HCT116 (cell line): ENCODE results near the gene GDNF. TPM values are rescaled to one million over a fixed set of nuclear protein-coding genes. Genes with fewer than 3 reads are reported as not detected.

Experiments
- ATAC-seq: fragments of 200-7000 bp; cut with Tn5 transposase; 2 replicates; pipeline ENCODE4 v1.9.1; 2020; ENCODE audit warnings: mild to moderate bottlenecking, moderate library complexity
- BruUV-seq: library from RNA; stranded (reverse); fragments of 400-500 nt; replicated peaks from 2 replicates; lab custom pipeline; 2021; lab: Mats Ljungman, UMichigan
- CTCF ChIA-PET: fragments of 300-600 bp; sonication (Branson Sonifier 250); formaldehyde crosslinking; loops from one replicate; lab custom pipeline; 2021; ENCODE audit warnings: antibody characterized with exemption; lab: Charles Lee
- POLR2A ChIA-PET: fragments of 300-600, 350-600 bp; sonication (Branson Sonifier 250); formaldehyde crosslinking; loops from one replicate; lab custom pipeline; 2021; ENCODE audit warnings: antibody characterized with exemption; lab: Charles Lee
- RAD21 ChIA-PET, 2 experiments: fragments of 300-600 bp; sonication (Branson Sonifier 250); formaldehyde crosslinking; loops; one replicate each; lab custom pipeline; 2023; ENCODE audit warnings: low total read pairs in 2 of 2; ENCODE audit not compliant: uncharacterized antibody in 2 of 2, unreplicated experiment in 2 of 2, low non-redundant PET in 1 of 2; lab: Charles Lee
- DNase-seq: peaks from one replicate; pipeline ENCODE4 v3.0.0-alpha.2; 2010; ENCODE audit warnings: low read depth, low spot score
- H2AFZ ChIP-seq: fragments of 200-600 bp; shearing (Covaris generic), sonication (generic); 2 replicates; pipeline ENCODE4 v1.6.1; 2017; ENCODE audit warnings: low read depth, mixed run types, mixed read lengths, antibody characterized with exemption, low read length; ENCODE audit not compliant: poor library complexity, severe bottlenecking
- H3K27ac ChIP-seq: 2 replicates; pipeline ENCODE4 v1.5.1; 2012; ENCODE audit warnings: low read depth, low read length
- H3K27me3 ChIP-seq: fragments of 200-600 bp; sonication (generic); 2 replicates; pipeline ENCODE4 v1.6.1; 2016; ENCODE audit warnings: mixed run types, low read length, mixed read lengths; ENCODE audit not compliant: insufficient read depth
- H3K36me3 ChIP-seq, 2 experiments: fragments of 200-500 bp in 1 of 2; fragments of 200-600 bp in 1 of 2; sonication (Bioruptor generic) in 1 of 2; sonication (generic) in 1 of 2; 2 replicates each; pipeline versions ENCODE4 v1.5.1 to v1.6.1; 2014 to 2016; ENCODE audit warnings: low read length in 2 of 2, inconsistent platforms in 1 of 2, mixed read lengths in 1 of 2, mixed run types in 1 of 2; ENCODE audit not compliant: insufficient read depth in 2 of 2, control insufficient read depth in 1 of 2
- H3K4me1 ChIP-seq, 2 experiments: fragments of 200-600 bp in 1 of 2; sonication (generic) in 1 of 2; 2 replicates each; pipeline versions ENCODE4 v1.5.1 to v1.6.1; 2012 to 2017; ENCODE audit warnings: low read length in 2 of 2, inconsistent platforms in 1 of 2, mild to moderate bottlenecking in 1 of 2, mixed read lengths in 1 of 2, mixed run types in 1 of 2, moderate library complexity in 1 of 2; ENCODE audit not compliant: insufficient read depth in 2 of 2, control insufficient read depth in 1 of 2
- H3K4me2 ChIP-seq: fragments of 200-600 bp; sonication (generic); 2 replicates; pipeline ENCODE4 v1.6.1; 2017; ENCODE audit warnings: mixed run types, low read length, mixed read lengths
- H3K4me3 ChIP-seq, 2 experiments: fragments of 200-600 bp in 1 of 2; sonication (generic) in 1 of 2; replicated peaks in 1 of 2; 2 replicates each; pipeline ENCODE4 v1.5.1; 2011 to 2016; ENCODE audit warnings: low read length in 2 of 2, control low read depth in 1 of 2, low read depth in 1 of 2, mild to moderate bottlenecking in 1 of 2, mixed read lengths in 1 of 2, mixed run types in 1 of 2
- H3K79me2 ChIP-seq: fragments of 200-600 bp; sonication (generic); 2 replicates; pipeline ENCODE4 v1.6.1; 2017; ENCODE audit warnings: mild to moderate bottlenecking, mixed run types, low read length, moderate library complexity, mixed read lengths; ENCODE audit not compliant: insufficient read depth
- H3K9ac ChIP-seq: fragments of 200-600 bp; sonication (generic); 2 replicates; pipeline ENCODE4 v1.6.1; 2016; ENCODE audit warnings: low read length, mixed read lengths
- H3K9me2 ChIP-seq: fragments of 200-600 bp; sonication (generic), shearing (Covaris generic); 2 replicates; pipeline ENCODE4 v1.6.1; 2017; ENCODE audit warnings: mixed run types, mild to moderate bottlenecking, moderate library complexity; ENCODE audit not compliant: insufficient read depth
- H3K9me3 ChIP-seq, 2 experiments: fragments of 200-500 bp in 1 of 2; fragments of 200-600 bp in 1 of 2; sonication (Bioruptor generic) in 1 of 2; sonication (generic) in 1 of 2; 2 replicates each; pipeline ENCODE4 v1.6.1; 2014 to 2017; ENCODE audit warnings: low read length in 2 of 2, mixed read lengths in 2 of 2, inconsistent platforms in 1 of 2, low read depth in 1 of 2, mild to moderate bottlenecking in 1 of 2, mixed run types in 1 of 2, moderate library complexity in 1 of 2; ENCODE audit not compliant: control insufficient read depth in 1 of 2, insufficient read depth in 1 of 2
- H4K20me1 ChIP-seq: fragments of 200-600 bp; sonication (generic), shearing (Covaris generic); 2 replicates; pipeline ENCODE4 v1.6.1; 2017; ENCODE audit warnings: mixed run types, mild to moderate bottlenecking, moderate library complexity; ENCODE audit not compliant: insufficient read depth
- EGR1 ChIP-seq: IDR thresholded peaks from 2 replicates; pipeline ENCODE4 v1.6.1; 2012; ENCODE audit warnings: low read depth
- ELF1 ChIP-seq: IDR thresholded peaks from 2 replicates; pipeline ENCODE4 v1.6.1; 2012; ENCODE audit warnings: low read depth, borderline replicate concordance
- JUND ChIP-seq: IDR thresholded peaks from 2 replicates; pipeline ENCODE4 v1.6.1; 2012
- POLR2A ChIP-seq: IDR thresholded peaks from 2 replicates; pipeline ENCODE4 v1.7.0; 2011; ENCODE audit warnings: borderline replicate concordance; ENCODE audit not compliant: insufficient read depth, insufficient read length; ENCODE audit errors: extremely low read depth
- RAD21 ChIP-seq: IDR thresholded peaks from 2 replicates; pipeline ENCODE4 v1.6.1; 2012; ENCODE audit warnings: low read depth, mild to moderate bottlenecking
- SP1 ChIP-seq: IDR thresholded peaks from 2 replicates; pipeline ENCODE4 v1.6.1; 2012; ENCODE audit warnings: low read depth
- YY1 ChIP-seq: IDR thresholded peaks from 2 replicates; pipeline ENCODE4 v1.6.1; 2011; ENCODE audit warnings: low read length, low read depth, moderate library complexity, mild to moderate bottlenecking; ENCODE audit not compliant: insufficient replicate concordance; ENCODE audit errors: extremely low read depth
- ZFX ChIP-seq: fragments of 450-650 bp; IDR thresholded peaks from 2 replicates; pipeline ENCODE4 v1.6.1; 2017
- intact Hi-C: fragments of 100-400 bp; cut with micrococcal nuclease; formaldehyde crosslinking; loops from 2 replicates; pipeline ENCODE4 v1.10.0; 2022
- total RNA-seq: library from RNA; stranded (reverse); gene quantifications from one replicate; pipeline ENCODE4 v1.2.1, GENCODE V29; 2021; ENCODE audit not compliant: unreplicated experiment
- TF ChIP-seq, protein P1 (sequence below): IDR thresholded peaks from 2 replicates; pipeline ENCODE4 v1.6.1; 2012; ENCODE audit warnings: low read depth
- TF ChIP-seq, protein P2 (sequence below): IDR thresholded peaks from 2 replicates; pipeline ENCODE4 v1.6.1; 2012
- TF ChIP-seq, protein P3 (sequence below): IDR thresholded peaks from 2 replicates; pipeline ENCODE4 v1.6.1; 2012

Gene GDNF
- total RNA-seq, 1 experiment from 2014 or later, result not detected

DNA sequence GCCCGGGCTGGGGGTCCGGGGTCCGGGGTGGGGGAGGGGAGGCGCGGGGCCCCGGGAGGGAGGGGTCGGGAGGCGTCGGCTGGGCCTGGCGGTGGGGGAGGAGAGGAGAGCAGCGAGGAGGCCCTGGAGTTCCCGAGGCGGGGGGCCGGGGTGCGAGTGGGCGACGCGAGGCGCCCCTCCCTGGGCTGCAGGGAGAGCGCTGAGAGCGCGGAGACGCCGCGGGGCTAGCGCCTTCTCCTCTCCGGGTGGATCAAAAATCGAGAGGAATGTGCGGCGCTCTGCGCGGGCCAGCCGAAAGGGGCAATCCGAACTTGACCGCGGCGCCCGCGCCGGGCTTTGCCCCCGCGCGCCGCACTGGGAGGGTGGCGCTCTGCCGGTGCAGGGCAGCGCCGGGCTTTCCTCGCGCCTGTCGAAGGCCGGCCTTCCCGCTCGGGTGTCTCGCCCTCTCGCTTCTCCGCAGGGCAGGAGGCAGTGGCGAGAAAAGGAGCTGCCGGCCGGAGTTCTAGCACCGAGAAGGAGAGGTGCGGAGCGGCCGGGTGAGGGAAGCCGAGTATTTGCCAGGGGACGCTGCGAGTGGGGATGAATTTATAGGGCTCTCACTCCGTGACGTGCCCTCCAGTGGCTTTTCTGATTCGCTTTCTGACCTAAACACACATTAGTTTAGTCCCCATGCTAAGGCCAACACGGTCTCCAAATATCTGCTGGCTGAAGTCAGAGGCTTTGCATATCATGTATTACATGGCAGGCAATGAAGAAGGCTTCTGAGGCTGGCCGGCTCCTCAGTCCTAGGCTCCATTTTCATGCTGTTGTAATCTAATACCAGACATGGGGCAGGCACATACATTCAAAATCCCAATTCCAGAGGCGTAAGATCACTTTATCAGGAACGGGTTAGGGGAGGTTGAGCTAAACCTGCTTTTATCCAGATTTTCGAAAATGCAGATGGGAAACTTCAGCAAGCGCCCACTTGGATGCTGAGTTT, 503 bp upstream of the GDNF start:
- TF ChIP-seq, protein P1, sequence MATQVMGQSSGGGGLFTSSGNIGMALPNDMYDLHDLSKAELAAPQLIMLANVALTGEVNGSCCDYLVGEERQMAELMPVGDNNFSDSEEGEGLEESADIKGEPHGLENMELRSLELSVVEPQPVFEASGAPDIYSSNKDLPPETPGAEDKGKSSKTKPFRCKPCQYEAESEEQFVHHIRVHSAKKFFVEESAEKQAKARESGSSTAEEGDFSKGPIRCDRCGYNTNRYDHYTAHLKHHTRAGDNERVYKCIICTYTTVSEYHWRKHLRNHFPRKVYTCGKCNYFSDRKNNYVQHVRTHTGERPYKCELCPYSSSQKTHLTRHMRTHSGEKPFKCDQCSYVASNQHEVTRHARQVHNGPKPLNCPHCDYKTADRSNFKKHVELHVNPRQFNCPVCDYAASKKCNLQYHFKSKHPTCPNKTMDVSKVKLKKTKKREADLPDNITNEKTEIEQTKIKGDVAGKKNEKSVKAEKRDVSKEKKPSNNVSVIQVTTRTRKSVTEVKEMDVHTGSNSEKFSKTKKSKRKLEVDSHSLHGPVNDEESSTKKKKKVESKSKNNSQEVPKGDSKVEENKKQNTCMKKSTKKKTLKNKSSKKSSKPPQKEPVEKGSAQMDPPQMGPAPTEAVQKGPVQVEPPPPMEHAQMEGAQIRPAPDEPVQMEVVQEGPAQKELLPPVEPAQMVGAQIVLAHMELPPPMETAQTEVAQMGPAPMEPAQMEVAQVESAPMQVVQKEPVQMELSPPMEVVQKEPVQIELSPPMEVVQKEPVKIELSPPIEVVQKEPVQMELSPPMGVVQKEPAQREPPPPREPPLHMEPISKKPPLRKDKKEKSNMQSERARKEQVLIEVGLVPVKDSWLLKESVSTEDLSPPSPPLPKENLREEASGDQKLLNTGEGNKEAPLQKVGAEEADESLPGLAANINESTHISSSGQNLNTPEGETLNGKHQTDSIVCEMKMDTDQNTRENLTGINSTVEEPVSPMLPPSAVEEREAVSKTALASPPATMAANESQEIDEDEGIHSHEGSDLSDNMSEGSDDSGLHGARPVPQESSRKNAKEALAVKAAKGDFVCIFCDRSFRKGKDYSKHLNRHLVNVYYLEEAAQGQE, result no peak
- no peak for TF ChIP-seq SP1
- no peak for TF ChIP-seq RAD21
- no peak for TF ChIP-seq EGR1
- TF ChIP-seq, protein P2, sequence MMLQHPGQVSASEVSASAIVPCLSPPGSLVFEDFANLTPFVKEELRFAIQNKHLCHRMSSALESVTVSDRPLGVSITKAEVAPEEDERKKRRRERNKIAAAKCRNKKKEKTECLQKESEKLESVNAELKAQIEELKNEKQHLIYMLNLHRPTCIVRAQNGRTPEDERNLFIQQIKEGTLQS, result no peak
- TF ChIP-seq YY1, result no peak
- TF ChIP-seq POLR2A, result no peak
- TF ChIP-seq ELF1, result no peak
- no peak for TF ChIP-seq JUND
- TF ChIP-seq, protein P3, sequence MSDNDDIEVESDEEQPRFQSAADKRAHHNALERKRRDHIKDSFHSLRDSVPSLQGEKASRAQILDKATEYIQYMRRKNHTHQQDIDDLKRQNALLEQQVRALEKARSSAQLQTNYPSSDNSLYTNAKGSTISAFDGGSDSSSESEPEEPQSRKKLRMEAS, result no peak
- no peak for TF ChIP-seq ZFX
- BruUV-seq, result no TSS peak
- no peak overlapping the region for H2AFZ ChIP-seq
- ChIA-PET POLR2A (no interaction called here), CTCF (no interaction called here), RAD21 (no interaction called here)
- no peaks in the 10 kb centered on the region for H3K36me3 ChIP-seq
- H3K9me3 ChIP-seq, result no peaks in the 10 kb centered on the region
- intact Hi-C loops, result no loop called here
- no peaks in the 10 kb centered on the region for H3K9me2 ChIP-seq
- no peak overlapping the region for H3K9ac ChIP-seq
- H4K20me1 ChIP-seq, result no peaks in the 10 kb centered on the region
- DNase-seq (no peak), ATAC-seq (no peak)
- peaks cover 2 to 6% of the 10 kb centered on the region in 2 experiments; a peak in 2 of 4 replicates for H3K4me1 ChIP-seq
- H3K4me2 ChIP-seq, result no peak overlapping the region
- no peaks in the 10 kb centered on the region for H3K79me2 ChIP-seq
- H3K4me3 ChIP-seq, result no peak overlapping the region
- H3K27me3 ChIP-seq, result no peaks in the 10 kb centered on the region
- H3K27ac ChIP-seq, result no peak overlapping the region
